HG02938 (cell line): ENCODE results near the gene CAMSAP1.

Experiments used
- ATAC-seq: cut with Tn5 transposase; IDR thresholded peaks from one replicate; pipeline ENCODE4 v1.9.1; 2021; ENCODE audit warnings: mild to moderate bottlenecking, moderate library complexity; ENCODE audit not compliant: unreplicated experiment

Gene CAMSAP1

DNA sequence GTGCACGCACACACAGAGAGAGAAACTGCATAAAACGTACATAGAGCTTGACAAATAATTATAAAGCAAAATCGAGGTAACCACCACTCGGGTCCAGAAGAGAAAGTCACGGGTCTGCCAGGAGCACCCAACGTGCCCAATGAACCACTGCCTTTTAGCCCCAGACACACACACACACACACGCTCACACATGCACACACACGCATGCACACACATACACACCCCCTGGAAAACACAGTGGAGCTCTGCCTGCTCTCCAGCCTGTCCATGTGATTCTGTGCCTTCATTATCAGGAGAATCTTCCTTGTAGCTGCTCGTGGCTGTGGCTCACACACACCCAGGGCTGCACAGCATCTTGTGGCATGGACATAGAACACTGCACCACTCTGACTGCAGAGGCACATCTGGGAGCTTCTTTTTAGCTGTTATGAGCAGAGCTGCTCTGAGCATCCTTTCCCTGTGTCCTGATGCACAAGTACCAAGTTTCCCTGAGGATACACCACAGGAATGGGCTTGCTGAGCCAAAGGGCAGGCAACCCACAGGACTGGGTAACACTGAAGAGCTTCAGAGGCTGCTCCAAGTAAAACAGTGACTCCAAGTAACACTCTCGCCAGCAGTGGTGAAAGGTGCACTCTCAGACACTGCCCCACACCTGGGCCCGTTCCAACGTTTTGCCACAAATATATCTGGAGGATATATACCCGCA, 58.9 kb downstream of the CAMSAP1 start:
- no peak for ATAC-seq

DNA sequence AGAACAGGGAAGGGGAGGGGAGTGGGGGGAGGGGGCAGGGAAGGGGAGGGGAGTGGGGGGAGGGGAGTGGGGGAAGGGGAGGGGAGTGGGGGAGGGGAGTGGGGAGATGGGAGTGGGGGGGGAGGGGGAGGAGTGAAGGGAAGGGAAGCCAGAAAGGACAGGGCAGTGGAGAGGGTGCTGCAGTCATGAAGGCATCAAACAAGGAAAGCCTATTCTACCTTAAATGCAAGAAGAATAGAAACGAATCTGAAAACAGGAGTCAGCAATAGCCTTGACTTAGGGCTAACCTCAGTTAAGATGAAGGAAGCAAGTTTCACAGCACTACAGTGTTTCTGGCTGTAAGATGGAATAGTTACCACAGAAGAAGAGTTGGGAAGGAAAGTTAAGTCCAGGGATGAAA, 59.5 kb downstream of the CAMSAP1 start:
- ATAC-seq = no peak

DNA sequence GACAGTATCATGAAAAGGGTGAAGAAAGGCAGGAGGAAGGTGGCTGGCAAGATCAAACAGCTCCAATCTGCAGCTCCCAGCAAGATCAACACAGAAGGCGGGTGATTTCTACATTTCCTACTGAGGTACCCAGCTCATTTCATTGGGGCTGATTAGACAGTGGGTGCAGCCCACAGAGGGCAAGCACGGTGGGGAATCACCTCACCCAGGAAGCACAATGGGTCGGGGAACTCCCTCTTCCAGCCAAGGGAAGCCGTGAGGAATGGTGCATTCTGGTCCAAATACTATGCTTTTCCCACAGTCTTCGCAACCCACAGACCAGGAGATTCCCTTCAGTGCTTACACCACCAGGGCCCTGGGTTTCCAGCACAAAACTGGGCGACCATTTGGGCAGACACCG, 66.8 kb downstream of the CAMSAP1 start:
- no peak for ATAC-seq

DNA sequence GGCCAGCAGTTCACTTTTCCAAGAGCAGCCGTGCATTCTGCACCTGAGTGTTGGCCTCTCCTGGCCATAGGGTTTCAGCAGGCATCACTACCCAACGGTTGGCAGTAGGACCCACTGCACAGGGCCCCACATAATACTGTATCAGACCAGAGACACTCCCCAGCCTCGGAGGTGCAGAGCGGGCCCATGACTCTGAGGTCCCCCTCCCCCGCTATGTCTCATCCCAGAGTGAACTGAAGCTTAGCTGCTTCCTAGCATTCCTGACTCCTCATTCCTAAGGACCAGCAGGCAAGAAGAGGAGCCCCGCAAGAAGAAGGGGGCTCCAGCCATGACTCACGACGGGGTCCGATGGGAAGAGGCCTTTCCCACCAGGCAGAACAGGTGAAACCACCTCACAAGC, 67.2 kb downstream of the CAMSAP1 start:
- no peak for ATAC-seq

- ATAC-seq = no peak
Measured at GRCh38 chr9:135839516-135839915, 67.8 kb downstream of the CAMSAP1 start.

DNA sequence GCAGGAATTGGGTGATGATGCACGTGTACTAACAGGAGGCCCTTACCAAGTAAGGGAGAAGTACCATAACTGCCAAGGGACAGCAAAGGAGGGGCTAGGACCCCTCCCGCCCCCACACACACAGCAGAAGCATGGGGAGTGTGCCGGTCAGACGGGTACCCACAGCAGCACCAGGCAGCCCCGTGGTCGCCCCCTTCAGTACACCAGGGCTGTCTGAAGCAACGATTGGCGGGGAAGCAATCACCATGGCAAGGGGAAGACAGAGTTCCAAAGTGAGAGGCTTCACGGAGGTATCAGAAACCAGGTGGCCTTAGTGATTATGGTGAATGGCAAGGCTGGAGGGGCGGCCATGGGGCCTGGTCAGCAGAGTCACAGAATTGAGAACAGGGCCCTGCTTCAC, 72.2 kb downstream of the CAMSAP1 start:
- no peak for ATAC-seq

- ATAC-seq = no peak
Measured at GRCh38 chr9:135833864-135834263, 73.5 kb downstream of the CAMSAP1 start.

GRCh38 chr9:135830496-135830895, 76.8 kb downstream of the CAMSAP1 start:
- ATAC-seq = no peak

DNA sequence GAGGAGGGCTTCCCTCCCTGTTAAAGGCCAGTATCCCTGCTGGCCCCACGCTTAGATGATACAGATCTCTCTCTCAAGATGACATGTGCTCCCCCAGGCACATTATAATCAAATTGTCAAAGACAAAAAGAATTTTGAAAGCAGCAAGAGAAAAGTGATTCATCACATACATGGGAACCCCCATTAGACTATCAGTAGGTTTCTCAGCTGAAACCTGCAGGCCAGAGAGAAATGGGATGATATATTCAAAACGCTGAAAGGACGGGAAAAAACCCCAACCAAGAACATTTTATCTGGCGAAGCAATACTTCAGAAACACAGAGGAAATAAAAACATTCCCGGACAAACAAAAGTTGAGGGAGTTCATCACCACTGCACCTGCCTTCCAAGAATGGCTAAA, 78.7 kb downstream of the CAMSAP1 start:
- ATAC-seq = no peak

DNA sequence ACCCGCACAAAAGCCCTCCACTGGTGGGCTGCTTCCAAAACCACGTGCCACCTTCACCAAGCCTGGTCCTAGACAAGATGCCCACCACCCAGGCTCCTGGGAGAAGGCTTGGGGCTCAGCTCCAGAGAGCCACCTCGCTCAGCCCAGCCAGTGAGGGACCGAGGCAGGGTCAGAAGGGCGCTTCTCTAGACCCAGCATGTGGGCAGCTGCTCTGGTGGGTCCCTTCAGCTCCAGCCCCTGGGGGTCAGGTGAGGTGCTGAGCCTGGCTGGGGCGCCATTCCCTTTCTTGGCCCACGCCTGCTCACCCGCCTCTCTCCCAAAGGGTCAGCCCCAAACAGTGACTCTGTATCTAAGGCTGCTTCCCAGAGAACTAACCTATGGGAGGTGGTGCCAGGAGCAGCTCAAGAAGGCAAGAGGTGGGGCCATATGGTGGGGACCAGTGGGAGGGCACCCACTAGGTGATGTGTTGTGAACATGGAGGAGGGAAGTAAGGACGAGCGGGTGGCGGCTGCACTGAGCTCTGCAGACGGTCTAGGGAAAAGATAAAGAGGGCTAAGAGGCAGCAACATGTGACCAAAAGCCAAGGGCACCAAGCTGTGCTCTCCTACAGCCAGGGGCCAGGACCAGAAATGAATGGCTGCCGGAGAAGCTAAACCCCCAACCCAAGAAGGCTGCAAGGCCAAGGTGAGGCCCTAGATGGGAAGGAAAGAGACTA, 79.3 kb downstream of the CAMSAP1 start:
- no peak for ATAC-seq

- ATAC-seq = no peak
Measured at GRCh38 chr9:135827301-135827700, 80.0 kb downstream of the CAMSAP1 start.

DNA sequence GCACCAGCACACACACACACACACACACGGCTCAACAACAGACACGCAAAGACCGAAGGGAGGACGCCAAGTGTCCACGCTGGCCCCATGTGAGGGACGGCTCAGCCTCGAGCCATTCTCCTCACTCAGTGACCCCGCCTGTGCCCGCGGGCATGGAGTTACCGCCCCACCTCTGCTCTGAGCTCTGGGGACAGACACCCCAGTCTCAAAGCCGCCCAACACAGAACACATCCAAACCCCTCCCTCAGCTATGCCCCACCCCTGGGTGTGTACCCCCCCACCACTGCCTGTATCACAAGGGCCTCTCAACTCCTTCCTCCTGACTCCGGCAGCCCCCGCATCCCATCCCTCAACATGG, 81.2 kb downstream of the CAMSAP1 start:
- no peak for ATAC-seq

DNA sequence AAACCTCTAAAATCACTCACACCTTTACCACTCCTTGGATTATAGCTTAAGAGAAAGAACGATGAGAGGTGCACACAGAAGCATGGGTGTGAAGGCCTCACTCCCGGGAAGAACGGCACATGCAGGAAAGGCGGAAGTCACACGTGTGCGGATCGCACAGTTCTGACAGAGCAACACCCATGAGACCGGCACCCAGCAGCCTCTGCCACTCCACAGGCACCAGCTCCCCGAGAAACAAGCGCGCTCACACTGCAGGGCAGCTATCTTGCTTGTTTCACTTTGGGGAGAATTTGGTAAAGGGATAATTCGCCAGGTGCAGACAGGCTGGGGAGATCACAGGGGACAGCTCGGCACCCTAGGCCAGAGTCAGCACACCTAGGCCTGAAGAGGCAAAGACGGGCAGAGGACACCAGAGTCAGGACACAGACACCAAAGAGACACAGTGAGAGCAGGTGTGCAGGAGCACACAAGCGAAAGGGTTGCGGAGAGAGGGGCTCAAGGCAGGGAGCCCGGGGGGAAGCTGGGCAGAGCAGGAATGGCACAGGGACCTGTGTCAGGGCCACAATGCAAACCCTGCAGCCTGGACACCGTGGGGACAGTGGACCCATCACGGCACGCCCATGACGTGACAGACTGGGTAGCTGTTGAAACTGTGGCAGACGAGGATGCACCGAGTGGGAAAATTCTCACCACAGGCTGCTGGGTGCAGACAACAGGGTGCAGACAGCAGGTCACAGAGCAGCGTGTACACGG, 81.7 kb downstream of the CAMSAP1 start:
- ATAC-seq = no peak

- ATAC-seq = no peak
Measured at GRCh38 chr9:135823036-135823435, 84.3 kb downstream of the CAMSAP1 start.

GRCh38 chr9:135822374-135822755, 85.0 kb downstream of the CAMSAP1 start:
- ATAC-seq = no peak

- no peak for ATAC-seq
Measured at GRCh38 chr9:135821733-135822373, 85.5 kb downstream of the CAMSAP1 start.

DNA sequence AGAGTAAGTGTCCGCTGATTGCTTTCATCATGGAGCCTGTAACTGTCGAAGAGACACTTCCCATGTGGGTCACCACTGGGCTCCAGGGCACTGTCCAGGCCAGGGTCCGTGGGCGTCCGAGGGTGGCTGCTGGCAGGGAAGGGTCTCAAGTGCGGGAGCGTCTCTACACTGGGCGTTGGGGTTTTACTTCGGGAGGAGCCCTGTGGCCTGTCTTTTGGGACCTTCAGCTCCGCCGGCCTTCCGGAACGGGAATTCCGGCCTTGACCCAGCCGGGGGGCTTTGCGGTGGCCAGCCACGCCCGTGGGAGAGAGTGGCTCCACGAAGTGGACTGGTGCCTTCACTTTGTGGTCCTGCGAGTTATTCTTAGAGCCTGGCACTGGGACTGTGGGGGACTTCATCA, 86.2 kb downstream of the CAMSAP1 start:
- no peak for ATAC-seq

GRCh38 chr9:135820661-135821060, 86.7 kb downstream of the CAMSAP1 start:
- no peak for ATAC-seq

- no peak for ATAC-seq
Measured at GRCh38 chr9:135819905-135820304, 87.4 kb downstream of the CAMSAP1 start.

DNA sequence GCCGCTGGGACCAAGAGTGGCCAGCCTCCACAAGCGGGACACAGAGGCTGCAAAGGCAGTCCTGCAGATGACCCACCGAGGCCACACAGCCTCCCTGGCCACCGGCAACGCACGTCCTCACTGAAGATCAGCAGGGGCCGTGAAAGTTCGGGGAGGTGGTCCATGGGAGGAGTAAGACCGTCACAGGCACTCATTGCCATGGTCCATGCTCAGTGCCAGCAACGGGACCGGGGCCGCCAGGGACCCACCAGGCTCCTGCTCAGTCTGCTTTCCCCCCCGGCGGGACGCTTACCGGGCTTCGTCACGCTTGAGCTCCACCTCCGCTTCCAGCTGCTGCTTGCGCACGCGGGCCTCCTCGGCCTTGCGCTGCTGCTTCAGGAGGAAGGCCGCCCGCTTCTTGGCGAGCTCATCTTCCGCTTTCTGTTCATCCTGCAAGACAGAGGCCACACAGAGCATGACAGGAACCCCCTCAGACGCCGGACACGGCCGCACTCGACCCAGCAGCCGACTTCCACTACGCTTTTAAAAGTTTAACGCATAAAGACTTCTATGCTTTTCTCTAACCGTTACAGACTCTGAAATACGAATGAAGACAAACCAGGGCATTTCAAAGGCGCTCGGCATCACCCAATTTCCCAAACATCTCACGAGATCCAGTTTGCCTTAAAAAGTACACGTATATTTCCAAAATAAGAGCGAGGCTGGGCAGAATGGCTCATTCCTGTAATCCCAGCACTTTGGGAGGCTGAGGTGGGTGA, 88.4 kb downstream of the CAMSAP1 start:
- no peak for ATAC-seq
